ENCODE results near the gene PCDHA8. TPM values are rescaled to one million over a fixed set of nuclear protein-coding genes. Genes with fewer than 3 reads are reported as not detected.

The PCDHA8 gene
- total and polyA plus RNA-seq, 2 of the 8 experiments (the other 6 are each of a cell fraction or from before 2014, with no cell fraction given): 0.14 to 0.52 TPM

- 0 out of 2 replicates have a peak, but pooled peaks have one; percentile 12 for TF ChIP-seq BACH1 (IDR thresholded peaks at IDR 0.05; ENCODE audit: low read length)
- TF ChIP-seq BRCA1 (IDR thresholded peaks at IDR 0.05; ENCODE audit: low read depth, low read length): no peak
- no peak for TF ChIP-seq CTBP2 (IDR thresholded peaks at IDR 0.05; ENCODE audit: borderline replicate concordance, insufficient read depth, insufficient read length, low read length)
These were observed 28.0 kb downstream of the PCDHA8 start, which contains the start of gene PCDHA11 (continued) for GRCh38 chr5:140868721-140869554.
